ENCODE data around the gene IL17D. TPM values are rescaled to one million over a fixed set of nuclear protein-coding genes. Genes with fewer than 3 reads are reported as not detected.

IL17D gene
- total RNA-seq, 2 experiments from 2014 or later = 0.12 TPM; not detected in 1

DNA sequence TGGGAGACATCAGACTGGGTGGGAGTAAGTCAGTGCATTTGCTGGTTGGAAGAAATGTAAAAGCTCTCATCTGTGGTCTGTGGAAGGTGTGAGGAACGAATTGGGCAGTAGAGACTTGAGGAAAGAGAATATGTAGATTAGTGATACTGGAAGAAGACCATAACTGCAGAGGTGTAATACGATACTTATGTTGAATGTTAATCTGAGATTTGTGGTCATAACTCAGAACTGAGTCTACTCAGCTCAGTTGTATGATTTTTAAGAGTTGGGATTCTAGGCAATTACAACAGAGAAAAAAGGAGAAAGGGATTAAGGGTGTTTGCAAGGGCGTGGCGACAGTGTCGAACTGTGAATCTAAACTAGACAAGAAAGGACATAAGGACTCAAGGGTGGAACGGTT, 3.2 kb upstream of the IL17D start:
- no peak overlapping the region for H3K4me3 Mint-ChIP-seq
- H3K4me1 Mint-ChIP-seq (ENCODE audit: low read depth) = peaks cover 15% of the 10 kb centered on the region
- no peak overlapping the region for H3K27ac Mint-ChIP-seq
- H3K27me3 Mint-ChIP-seq = peaks cover 30% of the 10 kb centered on the region
- no peak for DNase-seq
- POLR2A ChIA-PET = no interaction called here
- CTCF ChIA-PET = interaction anchor here (1.2 kb wide), 1 partner anchor 12 kb away, joined by 3 read pairs; no protein-coding TSS in a partner anchor
- no peaks in the 10 kb centered on the region for H3K9me3 Mint-ChIP-seq
- H3K36me3 Mint-ChIP-seq = no peaks in the 10 kb centered on the region
- intact Hi-C loops (cut with micrococcal nuclease) = loop anchor here (5.0 kb wide), 3 partner anchors 203 to 508 kb away; partner anchors contain the start of gene GJB2

DNA sequence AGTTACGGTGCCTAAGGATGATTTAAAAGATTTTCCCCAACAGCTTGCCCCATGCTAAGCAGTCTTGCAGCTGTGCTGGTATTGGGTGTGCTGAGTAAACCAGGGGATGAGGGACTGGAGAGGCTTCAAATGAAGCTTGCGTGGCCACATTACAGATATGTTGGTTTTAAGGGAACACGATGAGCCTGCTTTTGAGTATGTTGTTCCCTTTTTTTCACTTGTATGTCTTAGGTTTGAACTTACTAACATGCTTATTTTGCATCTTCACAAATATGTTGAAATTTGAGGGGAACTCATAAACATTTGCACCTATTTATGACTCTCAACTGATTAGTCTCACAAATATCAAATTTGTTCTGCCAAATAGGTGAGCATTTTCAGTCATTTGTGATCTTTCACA, 2.0 kb upstream of the IL17D start:
- CTCF ChIA-PET = interaction anchor here (0.6 to 1.7 kb wide), 3 partner anchors 127 to 504 kb away, joined by 3 to 5 read pairs (median 3); no protein-coding TSS in a partner anchor
- Mint-ChIP-seq H3K27me3 (peaks cover 25% of the 10 kb centered on the region), H3K27ac (no peak overlapping the region), H3K4me3 (no peak overlapping the region), H3K4me1 (ENCODE audit: low read depth) (peaks cover 15% of the 10 kb centered on the region), H3K9me3 (no peaks in the 10 kb centered on the region), H3K36me3 (no peaks in the 10 kb centered on the region)
- POLR2A ChIA-PET = interaction anchor here (1.2 kb wide), 2 partner anchors 23 to 225 kb away, joined by 3 to 4 read pairs; no protein-coding TSS in a partner anchor
- intact Hi-C loops (cut with micrococcal nuclease) = loop anchor here (5.0 kb wide), 3 partner anchors 204 to 509 kb away; partner anchors contain the start of gene GJB2
- no peak for DNase-seq

DNA sequence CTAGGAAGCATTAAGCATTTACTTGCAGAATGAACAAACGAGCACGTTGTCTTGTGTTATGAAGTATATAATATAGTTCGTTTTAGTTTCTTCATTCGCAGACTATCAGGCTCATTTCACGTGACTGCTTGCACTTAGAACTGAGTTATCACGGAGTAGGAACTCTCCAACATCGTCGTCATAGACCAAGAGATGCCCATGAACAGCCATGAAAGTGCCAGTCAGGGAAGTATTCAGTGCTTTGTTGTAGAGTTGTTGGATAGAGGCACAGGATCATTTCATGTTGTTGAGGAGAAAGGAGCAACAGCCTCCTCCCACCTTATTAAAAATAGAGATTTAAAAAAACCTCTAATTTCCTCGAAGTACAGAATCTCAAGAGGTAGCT, 977 bp upstream of the IL17D start:
- DNase-seq = no peak
- Mint-ChIP-seq H3K27ac (no peak overlapping the region), H3K4me1 (ENCODE audit: low read depth) (peaks cover 15% of the 10 kb centered on the region), H3K4me3 (peak overlapping the region; percentile 79), H3K36me3 (no peaks in the 10 kb centered on the region), H3K9me3 (no peaks in the 10 kb centered on the region), H3K27me3 (peaks cover 24% of the 10 kb centered on the region)
- intact Hi-C loops (cut with micrococcal nuclease) = loop anchor here (5.0 kb wide), 3 partner anchors 205 to 510 kb away; partner anchors contain the start of gene GJB2
- POLR2A ChIA-PET = interaction anchor here (1.2 kb wide), 2 partner anchors 22 to 226 kb away, joined by 3 to 4 read pairs; no protein-coding TSS in a partner anchor
- CTCF ChIA-PET = interaction anchor here (0.6 to 1.9 kb wide), 6 partner anchors 20 to 361 kb away, joined by 3 to 7 read pairs (median 3); no protein-coding TSS in a partner anchor

DNA sequence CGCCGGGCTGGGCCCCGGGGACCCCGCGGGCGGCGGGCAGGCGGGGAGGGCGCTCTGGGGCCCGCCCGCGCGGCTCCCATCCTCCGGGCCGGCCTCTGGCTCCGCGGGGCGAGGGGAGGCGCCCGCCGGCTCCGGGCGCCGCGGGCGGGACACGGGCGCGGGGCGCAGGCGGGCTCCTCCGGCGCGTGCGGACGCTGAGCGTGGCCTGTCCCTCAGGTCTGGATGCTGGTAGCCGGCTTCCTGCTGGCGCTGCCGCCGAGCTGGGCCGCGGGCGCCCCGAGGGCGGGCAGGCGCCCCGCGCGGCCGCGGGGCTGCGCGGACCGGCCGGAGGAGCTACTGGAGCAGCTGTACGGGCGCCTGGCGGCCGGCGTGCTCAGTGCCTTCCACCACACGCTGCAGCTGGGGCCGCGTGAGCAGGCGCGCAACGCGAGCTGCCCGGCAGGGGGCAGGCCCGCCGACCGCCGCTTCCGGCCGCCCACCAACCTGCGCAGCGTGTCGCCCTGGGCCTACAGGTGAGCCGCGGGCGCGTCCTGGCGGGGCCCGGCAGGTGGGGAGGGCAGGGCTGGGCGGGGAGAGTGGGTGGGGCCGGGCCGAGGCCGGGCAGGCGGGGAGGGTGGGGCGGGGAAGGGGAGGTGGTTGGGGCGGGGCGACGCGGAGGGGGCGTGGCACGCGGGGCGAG, 420 bp downstream of the IL17D start:
- POLR2A ChIA-PET = interaction anchor here (1.1 kb wide), 1 partner anchor 69 kb away, joined by 3 read pairs; no protein-coding TSS in a partner anchor
- Mint-ChIP-seq H3K27ac (no peak overlapping the region), H3K36me3 (no peaks in the 10 kb centered on the region), H3K27me3 (peaks cover 17% of the 10 kb centered on the region), H3K9me3 (no peaks in the 10 kb centered on the region), H3K4me1 (ENCODE audit: low read depth) (peaks cover 15% of the 10 kb centered on the region), H3K4me3 (no peak overlapping the region)
- intact Hi-C loops (cut with micrococcal nuclease) = loop anchor here (1.0 to 5.0 kb wide), 5 partner anchors 69 to 512 kb away; partner anchors contain the start of genes EEF1AKMT1 and GJB2
- CTCF ChIA-PET = interaction anchor here (0.6 to 1.9 kb wide), 11 partner anchors 8 to 472 kb away, joined by 3 to 8 read pairs (median 4); partner anchors contain the start of genes MRPL57 and SKA3
- DNase-seq = peak; percentile 82

DNA sequence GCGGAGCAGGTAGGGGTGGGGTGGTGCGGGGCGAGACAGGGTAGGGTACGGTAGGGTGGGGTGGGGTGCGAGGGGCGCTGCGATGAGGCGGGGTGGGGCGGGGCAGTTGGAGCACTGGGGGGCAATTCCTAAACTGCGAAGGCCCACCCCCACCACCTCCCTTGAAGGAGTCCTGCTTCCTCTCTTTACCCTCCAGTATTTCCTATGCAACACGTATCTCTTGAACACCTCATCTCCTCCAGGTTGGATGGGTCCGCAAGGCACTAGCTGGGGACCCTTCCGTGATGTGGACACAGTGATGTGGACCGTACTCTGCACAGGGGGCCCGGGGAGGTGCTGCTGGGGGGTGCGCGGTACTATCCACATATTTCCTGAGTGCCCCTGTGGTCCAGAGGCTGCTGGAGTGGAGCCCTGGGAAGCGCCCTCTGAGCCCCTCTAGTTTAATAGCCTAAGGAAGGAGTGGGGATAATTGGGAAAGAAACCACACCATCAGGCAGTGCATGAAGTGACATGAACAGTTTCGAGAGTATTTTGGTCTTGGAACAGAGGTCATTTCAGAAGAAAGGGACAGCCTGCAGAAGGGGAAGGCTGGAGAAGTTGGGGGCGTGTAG, 1.1 kb downstream of the IL17D start:
- H3K4me1 Mint-ChIP-seq (ENCODE audit: low read depth) = peaks cover 15% of the 10 kb centered on the region
- peak overlapping the region; percentile 57 for H3K4me3 Mint-ChIP-seq
- no peaks in the 10 kb centered on the region for H3K36me3 Mint-ChIP-seq
- ChIA-PET POLR2A (interaction anchor here (1.1 kb wide), 1 partner anchor 68 kb away, joined by 3 read pairs; no protein-coding TSS in a partner anchor), CTCF (interaction anchor here (0.8 to 1.9 kb wide), 8 partner anchors 7 to 228 kb away, joined by 3 to 8 read pairs (median 4); no protein-coding TSS in a partner anchor)
- H3K27ac Mint-ChIP-seq = no peak overlapping the region
- intact Hi-C loops (cut with micrococcal nuclease) = loop anchor here (1.0 to 5.0 kb wide), 5 partner anchors 68 to 512 kb away; partner anchors contain the start of genes EEF1AKMT1 and GJB2
- peaks cover 14% of the 10 kb centered on the region for H3K27me3 Mint-ChIP-seq
- no peaks in the 10 kb centered on the region for H3K9me3 Mint-ChIP-seq
- no peak for DNase-seq

DNA sequence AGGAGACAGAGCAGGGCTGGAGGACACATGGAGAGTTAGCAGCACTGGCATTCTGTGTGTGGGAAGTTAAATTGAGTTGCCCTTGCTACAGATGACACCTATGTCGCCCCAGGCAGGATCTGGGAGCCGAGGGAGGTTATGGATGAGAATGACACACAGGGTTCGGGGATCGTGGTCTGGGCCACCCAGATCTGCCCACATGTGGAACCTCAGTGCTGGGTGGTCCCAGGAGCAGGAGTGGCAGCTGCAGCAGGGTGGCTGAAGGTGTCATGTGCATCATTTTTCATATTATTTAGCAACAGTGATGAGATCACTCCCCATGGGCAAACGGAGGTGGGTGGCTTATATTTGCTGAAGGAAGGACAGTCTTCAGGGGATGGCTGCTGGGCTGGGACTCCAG, 3.2 kb downstream of the IL17D start:
- peaks cover 13% of the 10 kb centered on the region for H3K4me1 Mint-ChIP-seq (ENCODE audit: low read depth)

DNA sequence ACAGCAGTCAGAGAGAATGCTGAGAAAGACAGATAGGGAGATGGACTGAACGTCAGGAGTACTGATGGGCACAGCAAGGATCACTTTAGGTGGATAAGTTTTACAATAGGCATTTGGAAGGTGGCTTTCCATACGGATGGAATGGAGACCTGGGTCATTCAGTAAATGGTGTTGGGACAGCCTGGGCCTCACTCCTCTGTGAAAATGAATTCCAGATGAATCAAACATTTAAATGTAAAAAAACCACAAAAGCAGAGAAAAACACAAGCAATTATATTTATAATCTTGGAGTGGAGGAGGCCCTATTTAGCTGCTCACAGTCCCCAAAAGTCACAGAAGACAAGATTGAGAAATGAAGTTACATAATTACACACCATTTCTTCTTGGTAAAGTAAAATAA, 4.7 kb downstream of the IL17D start:
- no peaks in the 10 kb centered on the region for H3K36me3 Mint-ChIP-seq
- H3K4me3 Mint-ChIP-seq = no peak overlapping the region
- no peaks in the 10 kb centered on the region for H3K9me3 Mint-ChIP-seq
- DNase-seq = no peak
- H3K27ac Mint-ChIP-seq = no peak overlapping the region
- intact Hi-C loops (cut with micrococcal nuclease) = no loop called here
- POLR2A ChIA-PET = no interaction called here
- peaks cover 5% of the 10 kb centered on the region for H3K27me3 Mint-ChIP-seq
- H3K4me1 Mint-ChIP-seq (ENCODE audit: low read depth) = peaks cover 3% of the 10 kb centered on the region
- CTCF ChIA-PET = no interaction called here

More for the DNA sequence above, 3.2 kb downstream of the IL17D start:
- no peak overlapping the region for H3K27ac Mint-ChIP-seq
- H3K27me3 Mint-ChIP-seq = peaks cover 5% of the 10 kb centered on the region
- ChIA-PET CTCF (interaction anchor here (1.1 kb wide), 1 partner anchor 8 kb away, joined by 4 read pairs; no protein-coding TSS in a partner anchor), POLR2A (no interaction called here)
- no peaks in the 10 kb centered on the region for H3K36me3 Mint-ChIP-seq
- no peak for DNase-seq
- H3K9me3 Mint-ChIP-seq = no peaks in the 10 kb centered on the region
- H3K4me3 Mint-ChIP-seq = no peak overlapping the region
- intact Hi-C loops (cut with micrococcal nuclease) = no loop called here

DNA sequence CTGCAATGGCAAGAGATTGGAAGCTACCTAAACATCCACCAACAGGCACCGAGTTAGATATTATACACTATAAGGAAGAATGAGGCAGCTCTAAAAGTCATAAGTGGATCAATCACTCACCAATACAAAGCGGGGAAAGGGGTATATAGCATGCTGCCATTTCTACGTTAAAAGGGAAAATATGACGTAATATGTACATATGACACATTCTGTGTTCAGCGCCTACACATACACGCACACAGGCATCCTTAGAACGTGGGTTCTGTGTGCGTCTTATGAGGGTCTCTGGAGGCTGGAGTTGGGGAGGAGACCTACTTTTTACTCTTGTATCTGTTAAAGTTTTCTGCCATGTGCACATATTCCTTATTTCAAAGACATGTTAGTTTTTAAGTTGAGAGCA, 5.9 kb downstream of the IL17D start:
- H3K4me3 Mint-ChIP-seq = no peak overlapping the region
- H3K9me3 Mint-ChIP-seq = no peaks in the 10 kb centered on the region
- H3K27ac Mint-ChIP-seq = no peak overlapping the region
- H3K4me1 Mint-ChIP-seq (ENCODE audit: low read depth) = peaks cover 6% of the 10 kb centered on the region
- ChIA-PET POLR2A (no interaction called here), CTCF (interaction anchor here (1.4 to 1.5 kb wide), 2 partner anchors 216 to 512 kb away, joined by 3 to 7 read pairs; no protein-coding TSS in a partner anchor)
- no peaks in the 10 kb centered on the region for H3K36me3 Mint-ChIP-seq
- peaks cover 8% of the 10 kb centered on the region for H3K27me3 Mint-ChIP-seq
- DNase-seq = no peak
- intact Hi-C loops (cut with micrococcal nuclease) = no loop called here

DNA sequence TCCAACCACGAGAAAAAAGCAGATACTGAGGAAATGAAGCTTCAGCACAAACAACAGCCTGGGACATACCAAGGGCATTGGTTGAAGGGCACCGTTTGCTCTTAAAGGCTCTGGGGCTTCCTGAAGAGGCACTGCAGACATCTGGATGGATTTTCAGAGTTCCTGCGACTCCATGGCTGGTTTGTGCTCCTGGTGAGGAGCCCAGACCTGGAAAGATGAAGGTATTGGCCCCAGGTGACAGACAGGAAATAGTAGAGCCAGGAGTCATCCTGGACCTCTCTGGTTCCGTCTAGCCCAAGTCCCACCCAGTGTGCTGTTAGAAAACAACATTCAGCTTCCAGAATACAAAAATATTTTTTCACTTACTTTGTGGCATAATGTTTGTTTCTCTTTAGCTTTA, 6.3 kb downstream of the IL17D start:
- Mint-ChIP-seq H3K4me1 (ENCODE audit: low read depth) (peaks cover 6% of the 10 kb centered on the region), H3K36me3 (no peaks in the 10 kb centered on the region), H3K27ac (no peak overlapping the region), H3K9me3 (no peaks in the 10 kb centered on the region), H3K4me3 (no peak overlapping the region), H3K27me3 (peaks cover 8% of the 10 kb centered on the region)
- CTCF ChIA-PET = interaction anchor here (0.8 to 1.5 kb wide), 3 partner anchors 13 to 513 kb away, joined by 3 to 7 read pairs (median 4); no protein-coding TSS in a partner anchor
- DNase-seq = no peak
- intact Hi-C loops (cut with micrococcal nuclease) = loop anchor here (2.0 kb wide), 1 partner anchor 527 kb away; no protein-coding TSS in a partner anchor
- POLR2A ChIA-PET = no interaction called here

DNA sequence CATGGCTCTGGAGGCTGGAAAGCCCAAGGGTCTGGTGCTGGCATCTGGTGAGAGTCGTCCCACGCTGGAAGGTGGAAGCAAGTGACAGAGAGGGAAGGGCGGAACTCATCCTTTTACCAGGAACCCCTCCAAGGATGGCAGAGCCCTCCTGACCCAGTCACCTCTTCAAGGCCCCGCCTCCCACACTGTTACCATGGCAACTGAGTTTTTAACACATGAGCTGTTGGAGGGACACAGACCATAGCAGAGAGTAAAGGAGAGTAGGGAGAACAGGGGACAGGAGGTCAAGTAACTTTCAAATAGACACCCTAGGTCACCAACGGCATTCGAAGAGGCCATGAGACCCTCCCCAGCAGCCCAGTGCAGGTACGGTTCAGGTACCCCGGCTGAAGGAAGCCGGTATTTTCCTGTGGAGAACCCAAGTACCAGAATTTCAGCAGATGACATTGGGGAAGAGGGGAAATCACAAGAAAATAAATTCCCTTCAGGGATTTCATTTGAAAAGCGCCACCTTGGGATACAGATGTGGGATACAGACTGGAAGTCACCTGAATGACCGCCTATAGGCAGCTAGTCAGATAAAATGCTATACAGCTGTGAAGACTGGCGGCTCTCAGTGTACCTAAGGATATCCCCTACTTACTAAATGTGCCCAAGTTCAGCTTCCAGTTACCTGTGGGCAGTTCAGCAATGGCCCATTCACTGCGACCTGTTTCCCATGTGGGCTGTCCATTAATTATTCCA, 8.0 kb downstream of the IL17D start:
- POLR2A ChIA-PET = interaction anchor here (0.6 kb wide), 1 partner anchor 11 kb away, joined by 3 read pairs; no protein-coding TSS in a partner anchor
- H3K27me3 Mint-ChIP-seq = peaks cover 10% of the 10 kb centered on the region
- no peaks in the 10 kb centered on the region for H3K9me3 Mint-ChIP-seq
- no peak overlapping the region for H3K27ac Mint-ChIP-seq
- intact Hi-C loops (cut with micrococcal nuclease) = loop anchor here (1.0 to 2.0 kb wide), 3 partner anchors 117 to 529 kb away; no protein-coding TSS in a partner anchor
- no peak for DNase-seq
- CTCF ChIA-PET = interaction anchor here (0.6 to 2.2 kb wide), 16 partner anchors 8 to 514 kb away, joined by 3 to 7 read pairs (median 3); partner anchors contain the start of gene IL17D
- no peak overlapping the region for H3K4me3 Mint-ChIP-seq
- H3K4me1 Mint-ChIP-seq (ENCODE audit: low read depth) = peaks cover 6% of the 10 kb centered on the region
- H3K36me3 Mint-ChIP-seq = no peaks in the 10 kb centered on the region

DNA sequence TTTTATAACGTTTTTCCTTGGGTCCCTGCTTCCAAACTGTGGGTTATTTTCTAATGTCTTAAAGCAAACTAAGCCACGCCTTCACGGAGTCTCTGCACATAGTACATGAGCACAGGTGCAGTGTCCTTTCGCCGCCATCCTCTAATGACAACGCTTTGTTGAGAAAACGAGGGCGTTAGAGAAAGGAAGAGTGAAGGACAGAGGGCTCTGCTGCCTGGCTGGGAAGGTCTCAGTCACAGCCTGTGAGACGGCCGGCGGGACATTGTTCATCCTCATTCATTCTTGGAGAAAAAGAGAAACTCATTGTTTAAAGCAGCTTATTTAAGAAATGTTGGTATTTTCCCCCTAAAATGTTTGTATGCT, 9.5 kb downstream of the IL17D start:
- peaks cover 6% of the 10 kb centered on the region for H3K4me1 Mint-ChIP-seq (ENCODE audit: low read depth)
- no peak overlapping the region for H3K4me3 Mint-ChIP-seq
- H3K36me3 Mint-ChIP-seq = no peaks in the 10 kb centered on the region
- H3K27ac Mint-ChIP-seq = no peak overlapping the region
- H3K9me3 Mint-ChIP-seq = no peaks in the 10 kb centered on the region
- intact Hi-C loops (cut with micrococcal nuclease) = no loop called here
- ChIA-PET POLR2A (no interaction called here), CTCF (interaction anchor here (0.6 to 1.6 kb wide), 5 partner anchors 9 to 227 kb away, joined by 3 to 4 read pairs (median 3); partner anchors contain the start of gene IL17D)
- H3K27me3 Mint-ChIP-seq = peaks cover 10% of the 10 kb centered on the region
- DNase-seq = no peak
